COLO829 (cell line): ENCODE results near the gene FGGY.
A peak's percentile ranks its signal among the peaks of the same experiment; 100 is the strongest.
"Not testable (repeated sequence)": the region's sequence is repeated elsewhere in the genome, so short reads cannot be mapped to it uniquely, and the experiment has no call there.

Experiments used
- DNase-seq: peaks from one replicate; pipeline ENCODE4 v3.0.0; 2012; ENCODE audit warnings: low spot score

Gene FGGY

DNA sequence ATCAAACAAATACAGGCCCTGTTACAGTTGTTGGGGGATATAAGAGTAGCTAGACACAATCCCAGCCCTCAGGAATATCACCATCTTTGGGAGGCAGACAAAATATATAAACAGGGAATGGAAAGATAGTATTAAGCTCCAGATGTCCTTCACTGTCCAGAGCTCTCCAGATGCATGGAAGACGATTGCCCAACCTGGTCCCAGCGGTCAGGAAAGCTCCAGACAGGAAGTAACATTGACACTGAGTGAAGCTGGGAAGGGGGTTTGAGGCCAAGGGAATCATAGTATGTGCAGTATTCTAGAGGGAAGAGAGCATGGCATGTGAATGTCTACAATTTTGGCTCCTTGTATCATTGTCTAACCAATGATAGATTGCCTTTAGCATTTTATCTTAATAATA lies 344.0 kb downstream of the FGGY start:
- no peak for DNase-seq

- no peak for DNase-seq
These were observed 344.9 kb downstream of the FGGY start for GRCh38 chr1:59641836-59642235.

DNA sequence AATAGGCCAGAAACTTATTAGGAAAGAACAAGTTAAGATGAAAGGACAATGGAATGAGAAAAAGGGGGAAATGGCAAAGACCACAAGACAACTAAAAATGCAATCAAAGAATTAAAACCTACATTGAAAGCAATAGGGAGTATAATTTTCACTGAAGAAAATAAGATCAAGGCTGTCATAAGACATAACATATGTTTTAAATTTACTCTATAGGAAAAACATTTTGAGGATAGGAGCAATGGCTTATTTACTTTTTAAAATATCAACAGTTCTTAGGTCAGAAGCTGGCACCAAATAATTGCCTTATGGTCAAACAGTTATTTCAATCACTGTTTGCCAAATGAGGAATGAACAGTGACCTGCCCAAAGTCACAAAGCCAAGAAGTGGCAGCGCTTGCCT lies 346.6 kb downstream of the FGGY start:
- DNase-seq = no peak

GRCh38 chr1:59645893-59646292 lies 349.0 kb downstream of the FGGY start:
- no peak for DNase-seq

DNA sequence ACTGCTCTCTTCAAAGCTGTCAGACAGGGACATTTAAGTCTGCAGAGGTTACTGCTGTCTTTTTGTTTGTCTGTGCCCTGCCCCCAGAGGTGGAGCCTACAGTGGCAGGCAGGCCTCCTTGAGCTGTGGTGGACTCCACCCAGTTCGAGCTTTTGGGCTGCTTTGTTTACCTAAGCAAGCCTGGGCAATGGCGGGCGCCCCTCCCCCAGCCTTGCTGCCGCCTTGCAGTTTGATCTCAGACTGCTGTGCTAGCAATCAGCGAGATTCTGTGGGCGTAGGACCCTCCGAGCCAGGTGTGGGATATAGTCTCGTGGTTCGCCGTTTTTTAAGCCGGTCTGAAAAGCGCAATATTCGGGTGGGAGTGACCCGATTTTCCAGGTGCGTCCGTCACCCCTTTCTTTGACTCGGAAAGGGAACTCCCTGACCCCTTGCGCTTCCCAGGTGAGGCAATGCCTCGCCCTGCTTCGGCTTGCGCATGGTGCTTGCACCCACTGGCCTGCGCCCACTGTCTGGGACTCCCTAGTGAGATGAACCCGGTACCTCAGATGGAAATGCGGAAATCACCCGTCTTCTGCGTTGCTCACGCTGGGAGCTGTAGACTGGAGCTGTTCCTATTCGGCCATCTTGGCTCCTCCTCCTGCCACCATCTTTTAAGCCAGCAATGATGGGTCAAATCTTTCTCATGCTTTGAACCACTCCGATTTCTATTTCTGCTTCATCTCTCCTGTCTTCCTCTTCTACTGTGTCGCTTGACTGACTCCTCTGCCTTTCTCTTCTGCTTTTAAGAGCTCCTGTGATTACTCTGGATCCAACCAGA lies 356.5 kb downstream of the FGGY start:
- not testable (repeated sequence) for DNase-seq

- no peak for DNase-seq
These were observed 357.1 kb downstream of the FGGY start for GRCh38 chr1:59653968-59654367.

- peak; percentile 67 for DNase-seq
These were observed 361.1 kb downstream of the FGGY start for GRCh38 chr1:59657873-59658465.

DNA sequence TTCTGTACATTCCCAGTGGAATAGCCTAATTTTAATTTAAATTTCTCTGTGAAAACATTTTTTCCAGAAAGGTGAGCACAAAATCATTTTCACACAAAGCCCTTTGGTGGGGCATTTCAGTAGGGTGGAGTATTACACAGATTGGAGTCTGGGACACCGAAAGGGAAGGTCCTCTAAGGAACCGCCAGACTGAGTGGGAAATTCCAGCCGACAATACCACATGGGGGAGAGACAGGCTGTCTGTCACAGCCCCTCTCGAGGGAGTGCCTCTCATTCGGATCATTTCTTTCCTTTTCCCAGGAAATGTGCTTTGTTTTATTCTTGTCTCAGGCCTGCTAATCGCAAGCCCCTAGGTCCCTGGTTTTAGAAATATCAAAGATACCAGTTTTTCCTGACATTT lies 367.3 kb downstream of the FGGY start:
- DNase-seq = no peak

DNA sequence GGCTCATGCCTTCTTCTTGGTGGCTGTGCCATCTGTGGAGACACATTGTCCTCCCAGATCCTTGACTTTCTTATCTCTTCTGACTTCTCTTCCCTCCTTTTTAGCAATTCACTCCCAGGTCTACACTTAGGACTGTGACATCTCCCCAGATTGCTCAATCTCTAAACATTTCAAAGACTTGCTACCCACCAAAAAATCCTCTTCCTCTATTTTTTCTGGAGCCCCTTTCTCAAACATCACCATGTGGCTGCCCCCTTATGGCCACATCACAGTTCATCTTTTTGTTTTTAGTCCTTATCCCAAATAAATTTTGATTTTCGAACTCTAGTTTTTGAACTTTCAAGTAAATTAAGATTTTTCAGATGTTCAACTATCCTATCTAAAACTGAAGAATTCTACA lies 369.2 kb downstream of the FGGY start:
- DNase-seq = no peak

GRCh38 chr1:59667020-59667419 lies 370.1 kb downstream of the FGGY start:
- DNase-seq = no peak

GRCh38 chr1:59669752-59670312 lies 372.9 kb downstream of the FGGY start:
- DNase-seq = peak; percentile 73

DNA sequence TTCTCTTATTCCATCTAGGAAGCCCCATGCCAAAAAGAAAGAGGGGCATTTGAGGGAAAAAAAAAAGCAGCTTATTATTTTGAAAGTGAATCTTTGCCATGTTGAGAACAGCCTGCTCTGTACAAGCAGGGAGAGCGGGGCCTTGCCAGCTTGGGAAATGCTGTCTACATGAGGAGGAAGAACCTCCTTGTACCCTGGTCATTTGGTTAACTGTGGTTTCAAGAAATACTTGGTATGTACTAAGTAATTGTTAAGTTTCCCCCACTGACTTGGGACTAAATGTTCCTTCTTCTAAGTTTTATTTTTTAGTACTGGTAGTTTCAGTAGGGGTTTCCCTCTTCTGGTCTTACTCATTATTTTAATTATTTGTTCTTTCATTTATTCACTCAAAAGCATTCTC lies 373.8 kb downstream of the FGGY start:
- DNase-seq = no peak

DNA sequence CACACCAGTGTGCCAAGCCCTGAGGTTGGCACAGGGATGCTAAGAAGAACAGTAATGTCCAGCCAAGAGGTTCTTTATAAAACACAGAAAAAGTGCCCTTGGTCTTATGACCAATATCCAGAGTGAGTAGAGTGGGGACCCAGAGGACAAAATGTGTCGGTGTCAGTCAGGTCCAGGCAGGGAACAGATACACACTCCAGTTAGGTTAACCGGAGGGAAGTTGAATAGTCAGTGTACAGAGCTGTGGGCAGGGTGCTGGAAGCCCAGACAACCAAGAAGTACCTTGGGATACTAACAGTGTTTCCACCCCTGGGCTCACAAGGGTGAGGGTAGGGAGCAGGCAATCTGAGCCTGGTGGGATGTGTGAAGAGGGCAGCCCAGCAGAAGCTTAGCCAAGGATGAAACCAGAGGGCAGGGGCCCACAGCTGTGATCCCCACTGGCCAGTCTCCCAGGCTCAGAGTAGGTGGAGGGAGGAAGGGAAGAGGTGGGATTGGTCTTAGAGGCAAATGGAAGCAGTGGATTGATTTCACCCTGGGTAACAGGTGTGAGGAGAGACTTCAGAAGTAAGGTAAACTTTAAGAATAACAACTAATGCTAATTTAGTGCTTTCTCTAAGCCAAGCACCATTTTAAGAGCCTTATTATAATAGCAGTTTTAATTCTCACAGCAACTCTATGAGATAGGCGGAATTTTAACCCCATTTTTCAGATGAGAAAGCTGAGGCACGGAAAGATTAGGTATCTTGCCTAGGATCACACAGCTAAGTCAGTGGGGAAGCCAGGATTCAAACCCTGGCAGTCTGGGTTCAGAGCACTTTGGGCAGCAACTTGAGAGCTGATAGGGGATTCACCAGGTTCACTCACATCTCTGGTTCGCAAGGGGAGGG lies 374.4 kb downstream of the FGGY start:
- DNase-seq = no peak

DNA sequence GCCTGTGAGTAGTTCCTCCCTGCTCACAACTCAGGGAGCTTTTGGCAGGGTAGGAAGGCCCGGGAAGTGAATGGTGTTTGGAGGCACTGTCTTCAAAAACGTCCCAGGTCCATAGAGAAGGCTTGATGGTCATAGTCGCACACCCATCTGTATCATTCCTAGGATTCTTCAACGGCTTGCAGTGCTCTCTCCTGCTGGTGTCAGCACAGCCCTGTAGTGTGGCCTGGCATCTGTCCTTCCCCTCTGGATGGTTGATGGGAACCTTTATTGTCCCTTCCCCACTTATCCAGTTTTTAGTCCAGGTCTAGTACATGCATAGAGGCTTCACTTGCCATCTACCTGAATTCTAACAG lies 375.0 kb downstream of the FGGY start:
- DNase-seq = no peak

DNA sequence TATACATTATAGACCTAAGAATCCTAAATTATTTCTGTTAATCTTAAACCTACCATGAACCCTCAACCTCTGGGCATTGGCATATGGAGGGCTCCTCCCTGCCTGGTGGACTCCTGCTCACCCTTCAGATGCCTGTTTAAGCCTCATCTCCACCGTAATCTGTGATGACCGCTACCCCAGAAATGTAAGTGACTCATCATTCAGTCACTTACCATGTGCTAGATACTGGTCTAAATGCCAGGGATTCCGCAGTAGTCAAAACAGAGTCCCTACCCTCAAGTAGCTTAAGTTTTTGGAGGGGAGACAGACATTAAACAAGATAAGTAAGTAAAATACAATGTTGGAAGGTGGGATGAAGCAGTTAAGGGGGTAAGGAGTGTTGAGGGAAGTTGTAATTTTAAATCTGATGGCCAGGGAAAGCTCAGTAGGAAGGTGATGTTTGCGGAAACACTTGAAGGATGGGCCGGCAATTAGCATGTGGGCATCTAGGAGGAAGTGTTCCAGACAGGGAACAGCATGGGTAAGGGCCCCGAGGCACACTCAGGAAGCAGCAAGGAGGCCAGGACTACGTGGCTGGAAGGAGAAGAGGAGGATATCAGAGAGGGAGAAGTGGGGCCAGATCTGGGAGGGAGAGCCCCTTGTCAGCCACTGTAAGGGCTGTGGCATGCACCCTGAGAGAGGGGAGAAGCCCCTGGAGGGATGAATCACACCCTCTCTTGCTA lies 376.1 kb downstream of the FGGY start:
- DNase-seq = peak; percentile 6

DNA sequence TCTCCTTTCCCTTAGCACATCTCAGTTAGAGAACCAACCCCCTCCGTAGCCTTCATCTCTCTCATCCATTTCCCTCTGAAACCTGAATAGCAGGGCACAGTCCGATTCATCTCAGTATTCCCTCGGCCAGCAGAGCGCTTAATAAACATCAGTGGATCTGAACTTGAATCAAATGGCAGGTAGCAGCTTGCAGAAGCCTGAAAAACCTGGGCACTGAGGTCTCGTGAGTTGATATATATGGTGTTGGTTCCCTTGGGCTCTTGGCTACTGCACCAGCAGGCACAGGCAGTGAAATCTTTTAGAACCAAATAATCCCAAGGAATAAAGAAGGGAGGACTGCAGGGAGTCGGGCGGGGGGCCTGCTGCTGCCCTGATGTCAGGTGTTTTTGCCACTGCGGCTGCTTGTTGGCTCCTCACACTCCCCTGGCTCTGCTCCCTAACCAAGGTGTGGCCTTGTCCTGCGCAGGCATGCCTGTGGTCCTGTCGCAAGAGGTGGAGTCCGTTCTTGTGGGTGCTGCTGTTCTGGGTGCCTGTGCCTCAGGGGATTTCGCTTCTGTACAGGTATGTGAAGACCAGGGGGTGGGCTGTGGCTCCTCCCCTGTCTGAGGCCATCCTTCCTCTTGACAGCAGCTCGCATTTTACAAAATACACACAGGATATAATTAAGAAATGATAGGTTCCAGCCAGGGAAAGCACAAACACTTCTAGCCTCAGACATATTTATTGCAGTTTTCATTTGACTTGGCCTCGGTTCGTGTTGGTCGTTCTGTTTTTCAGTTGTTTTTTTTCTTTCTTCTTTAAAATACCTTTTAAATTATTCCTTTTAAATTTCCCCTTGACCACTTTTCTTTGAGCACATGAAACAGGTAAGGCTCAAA lies 376.9 kb downstream of the FGGY start:
- DNase-seq = no peak

DNA sequence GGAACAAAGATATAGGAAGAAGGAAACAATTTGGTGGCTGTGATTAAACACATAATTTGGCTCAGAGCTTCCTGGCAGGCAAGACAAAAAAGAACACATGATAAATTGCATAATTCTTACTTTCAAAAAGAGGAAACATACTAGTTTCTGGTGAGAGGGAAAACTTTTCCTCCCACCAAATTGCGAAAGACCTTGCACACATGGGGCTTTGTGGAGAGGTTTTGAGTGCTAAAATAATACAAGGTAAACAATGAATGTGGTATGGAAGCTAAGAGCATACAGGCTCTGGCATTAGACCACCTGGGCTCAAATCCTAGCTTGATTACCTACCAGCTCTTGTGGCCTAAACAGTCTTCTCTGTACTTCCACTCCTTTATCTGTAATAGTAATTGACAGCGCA lies 377.7 kb downstream of the FGGY start:
- DNase-seq = no peak

- DNase-seq = no peak
These were observed 379.0 kb downstream of the FGGY start for GRCh38 chr1:59675936-59676335.

DNA sequence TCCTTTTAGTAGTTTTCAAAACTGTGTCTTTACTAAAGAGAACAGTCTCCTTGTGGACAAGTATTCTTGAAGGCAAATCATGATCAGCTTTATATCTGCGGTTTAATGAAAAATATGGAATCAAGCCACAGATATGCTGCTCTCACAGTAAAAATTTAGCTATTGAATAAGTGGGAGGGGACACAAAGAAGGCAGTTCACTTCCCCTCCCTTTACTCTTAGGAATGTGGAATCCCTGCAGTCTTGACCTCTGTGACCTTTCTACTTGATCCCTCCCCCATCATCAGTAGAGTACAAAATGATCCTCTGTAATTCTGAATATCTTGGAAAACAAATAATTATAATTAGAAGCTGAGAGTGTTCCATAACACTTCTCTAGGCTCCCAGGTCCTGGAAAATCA lies 381.1 kb downstream of the FGGY start:
- no peak for DNase-seq

- peak; percentile 18 for DNase-seq
These were observed 381.8 kb downstream of the FGGY start for GRCh38 chr1:59678493-59679228.
